Stromal cell of bone marrow (primary cell): ENCODE measurements around the gene SIGMAR1.
"Not testable (repeated sequence)": the region's sequence is repeated elsewhere in the genome, so short reads cannot be mapped to it uniquely, and the experiment has no call there.

Experiments
- DNase-seq: peaks from one replicate; pipeline ENCODE4 v3.0.0-alpha.2; 2012; ENCODE audit warnings: low read depth

Gene SIGMAR1

DNA sequence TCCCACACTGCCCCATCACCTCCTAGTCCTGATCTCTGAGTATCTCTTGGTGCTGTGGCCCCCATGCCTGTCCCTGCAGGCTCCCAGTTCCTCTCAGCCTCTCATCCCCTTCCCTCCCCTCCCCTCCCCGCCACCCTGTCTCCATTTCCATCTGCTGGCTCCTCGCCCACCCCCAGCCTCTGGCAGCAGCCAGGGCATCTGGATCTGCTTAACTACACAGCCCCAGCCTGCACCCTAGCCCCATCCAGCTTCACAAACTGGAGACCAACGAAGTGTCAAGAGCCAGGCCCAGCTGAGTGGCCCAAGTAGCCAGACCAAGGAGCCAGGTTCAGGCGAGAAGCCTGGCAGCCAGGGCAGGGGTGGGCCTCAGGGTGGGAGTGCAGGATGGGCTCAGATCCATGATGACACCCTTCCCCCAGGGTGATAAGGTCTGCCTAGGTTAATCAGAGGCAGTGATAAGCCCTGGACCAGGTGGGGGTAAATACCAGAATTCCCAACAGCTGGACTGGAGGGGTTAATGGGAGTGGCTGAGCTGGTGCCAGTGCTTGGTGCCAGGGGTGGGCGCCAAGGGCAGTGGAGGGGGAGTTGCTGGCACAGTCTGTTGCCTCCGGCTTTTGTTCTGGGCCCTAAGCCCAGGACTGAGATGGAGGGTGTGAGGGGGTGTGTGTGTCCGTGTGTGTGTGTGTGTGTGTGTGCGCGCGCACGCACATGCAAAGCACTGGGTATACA, 16.9 kb upstream of the SIGMAR1 start:
- no peak for DNase-seq

DNA sequence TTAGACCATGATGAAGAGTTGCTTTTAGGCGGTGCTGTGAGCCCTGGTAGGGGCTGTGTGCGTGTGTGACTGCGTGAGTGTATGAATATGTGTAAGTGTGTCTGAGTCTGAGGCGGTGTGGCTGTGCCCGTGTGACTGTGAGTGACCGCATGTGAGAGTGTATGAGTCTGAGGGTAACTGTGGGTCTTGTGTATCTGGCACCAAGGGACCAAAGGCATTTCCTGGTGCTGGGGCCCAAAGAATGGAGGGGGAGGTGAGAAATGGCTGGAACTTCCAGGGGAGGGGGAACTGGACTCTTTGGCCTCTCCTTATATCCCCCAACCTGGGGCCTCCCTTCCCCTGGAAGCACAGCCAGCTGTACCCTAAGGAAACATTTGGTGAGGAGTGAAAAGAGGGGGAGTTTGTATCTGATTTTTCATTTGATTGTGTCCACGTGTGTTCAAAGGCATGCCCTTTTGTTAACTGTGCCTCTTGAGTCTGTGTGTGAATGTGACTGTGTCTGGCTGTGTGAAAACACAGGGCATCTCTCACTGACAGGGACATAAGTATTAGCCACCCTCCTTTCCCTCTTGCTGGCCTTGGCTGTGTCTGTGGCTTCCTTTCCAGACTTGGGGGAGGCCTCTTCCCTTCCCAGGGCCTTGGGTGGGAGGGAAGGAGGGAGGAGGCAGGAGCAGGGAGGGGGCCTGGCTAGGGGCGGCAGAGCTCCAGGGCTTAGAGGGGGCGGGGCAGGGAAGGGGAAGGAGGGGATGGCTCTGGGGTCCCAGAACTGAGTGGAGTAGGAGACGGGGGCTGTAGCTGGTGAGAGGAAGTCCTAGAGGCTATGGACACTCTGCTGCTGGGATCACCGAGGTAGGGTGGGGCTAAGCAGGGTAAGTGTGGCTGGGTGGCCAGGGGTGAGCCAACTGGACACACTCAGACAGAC, 15.8 kb upstream of the SIGMAR1 start:
- DNase-seq = no peak

DNA sequence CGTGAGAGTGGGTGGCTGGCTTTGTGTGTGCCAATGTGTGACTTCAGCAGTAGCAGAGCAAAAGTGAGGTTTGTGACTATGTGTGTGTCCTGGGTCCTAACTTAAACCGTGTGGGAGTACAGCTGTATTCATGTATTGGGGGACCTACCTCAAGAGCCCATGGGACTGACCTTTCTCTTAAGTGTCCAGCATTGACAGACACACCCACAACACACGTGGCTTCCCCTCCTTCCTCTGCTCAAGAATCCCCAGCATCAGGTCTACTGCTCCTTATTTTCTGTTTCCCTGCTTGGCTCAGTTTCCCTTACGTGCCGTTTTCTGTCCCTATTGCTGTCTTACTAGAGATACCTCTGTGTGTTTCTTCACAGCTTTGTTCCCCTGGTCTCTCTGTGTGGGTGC, 15.0 kb upstream of the SIGMAR1 start:
- DNase-seq = no peak

DNA sequence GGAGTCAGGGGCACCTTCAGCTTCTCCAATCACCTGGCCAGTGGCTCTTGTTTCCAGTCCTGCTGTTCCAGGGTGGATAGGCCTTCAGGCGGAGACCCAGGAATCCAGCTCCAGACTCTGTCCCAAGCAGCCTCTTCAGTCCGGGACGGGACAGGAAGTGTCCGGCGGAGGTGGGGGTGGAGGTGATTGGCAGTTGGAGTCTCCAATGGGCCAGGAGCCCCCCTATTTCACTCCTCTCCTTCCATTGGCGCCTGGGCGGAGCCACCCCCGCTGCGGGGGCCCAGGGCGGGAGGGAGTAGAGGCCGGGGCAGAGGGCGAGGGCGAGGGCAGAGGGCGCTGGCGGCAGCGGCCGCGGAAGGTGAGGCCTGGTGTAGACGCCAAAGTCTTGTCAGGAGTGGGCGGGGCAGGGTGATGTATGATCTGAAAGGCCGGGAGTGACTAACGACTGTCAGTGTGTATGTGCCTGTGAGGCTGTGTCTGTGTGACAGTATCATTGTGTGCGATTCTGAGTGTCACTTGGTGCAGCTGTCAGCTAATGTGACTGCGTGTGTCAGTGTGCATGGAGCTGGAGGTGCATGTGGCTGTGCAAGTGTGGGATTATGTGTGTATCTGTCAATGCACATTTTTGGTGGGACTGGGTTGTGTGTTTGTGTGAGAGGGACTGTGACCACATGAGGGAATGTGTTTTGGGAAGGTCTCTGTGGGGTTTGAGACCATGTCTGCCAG, 14.5 kb upstream of the SIGMAR1 start, which contains the start of gene IL11RA:
Gene IL11RA, plus strand, starts transcription at position 310 of the 726 bp plus-strand sequence. CDS start 3,033 bp downstream, outside the sequence.
- peak; percentile 80 for DNase-seq

DNA sequence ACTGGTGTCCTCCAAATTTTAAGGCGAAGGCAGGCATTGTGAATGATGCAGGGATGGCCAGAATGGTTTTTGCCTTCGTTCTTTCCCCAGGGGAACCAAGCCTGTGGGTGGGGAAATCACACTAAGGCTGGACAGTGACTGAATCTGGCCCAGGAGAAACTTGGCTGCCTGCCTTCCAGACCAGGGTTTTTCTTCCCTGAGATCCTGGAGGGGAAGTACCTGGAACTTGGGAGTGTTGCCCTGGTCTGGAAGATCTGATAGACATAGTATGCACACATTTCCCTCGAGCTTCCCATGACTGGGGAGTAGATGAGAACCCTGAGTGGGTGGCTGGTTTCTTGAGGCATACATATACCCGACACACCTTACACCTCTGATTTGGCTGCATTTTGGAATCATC, 13.7 kb upstream of the SIGMAR1 start:
- DNase-seq = no peak

DNA sequence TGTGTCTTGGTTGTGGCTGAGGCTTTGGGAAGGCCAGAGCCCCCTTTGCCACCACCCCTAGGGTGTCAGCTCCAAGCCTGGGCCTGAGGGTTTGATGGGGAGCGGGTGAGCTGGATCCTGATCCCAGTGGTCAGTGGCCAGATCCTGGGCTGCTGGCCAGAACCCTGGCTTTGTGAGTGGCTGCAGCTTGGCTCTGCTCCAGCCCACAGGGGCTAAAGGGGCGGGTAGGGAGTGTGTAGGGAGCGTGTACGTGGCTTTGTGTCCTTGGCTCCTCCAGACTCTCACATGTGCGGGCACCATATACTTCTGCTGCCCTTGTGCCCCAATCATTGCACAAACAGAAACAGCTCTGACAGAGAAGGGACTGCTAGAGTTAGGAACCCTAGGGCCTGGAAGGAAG, 13.2 kb upstream of the SIGMAR1 start:
- DNase-seq = no peak

DNA sequence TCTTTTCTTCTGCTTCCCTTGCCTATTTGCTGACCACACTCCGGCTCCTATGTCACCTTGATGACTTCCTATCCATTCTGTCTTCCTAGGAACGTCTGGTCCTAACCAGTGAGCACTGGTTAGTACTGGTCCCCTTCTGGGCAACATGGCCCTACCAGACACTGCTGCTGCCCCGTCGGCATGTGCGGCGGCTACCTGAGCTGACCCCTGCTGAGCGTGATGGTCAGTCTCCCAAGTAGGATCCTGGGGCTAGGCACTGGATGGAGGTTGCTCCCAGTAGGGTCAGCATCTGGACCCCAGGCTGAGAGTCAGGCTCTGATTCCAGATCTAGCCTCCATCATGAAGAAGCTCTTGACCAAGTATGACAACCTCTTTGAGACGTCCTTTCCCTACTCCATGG, 11.1 kb upstream of the SIGMAR1 start:
- DNase-seq = no peak

DNA sequence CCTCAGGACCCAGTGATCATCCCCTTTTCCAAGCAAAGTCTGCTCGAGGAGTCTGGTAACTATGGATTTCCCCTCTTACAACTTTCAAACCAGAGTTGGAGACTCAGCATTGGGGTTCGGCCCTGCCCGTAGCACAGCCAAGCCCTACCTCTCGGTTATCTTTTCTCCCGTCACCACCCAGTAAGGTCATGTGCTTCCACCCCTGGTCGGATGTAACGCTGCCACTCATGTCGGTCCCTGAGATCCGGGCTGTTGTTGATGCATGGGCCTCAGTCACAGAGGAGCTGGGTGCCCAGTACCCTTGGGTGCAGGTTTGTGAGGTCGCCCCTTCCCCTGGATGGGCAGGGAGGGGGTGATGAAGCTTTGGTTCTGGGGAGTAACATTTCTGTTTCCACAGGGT, 10.1 kb upstream of the SIGMAR1 start:
- DNase-seq = no peak

DNA sequence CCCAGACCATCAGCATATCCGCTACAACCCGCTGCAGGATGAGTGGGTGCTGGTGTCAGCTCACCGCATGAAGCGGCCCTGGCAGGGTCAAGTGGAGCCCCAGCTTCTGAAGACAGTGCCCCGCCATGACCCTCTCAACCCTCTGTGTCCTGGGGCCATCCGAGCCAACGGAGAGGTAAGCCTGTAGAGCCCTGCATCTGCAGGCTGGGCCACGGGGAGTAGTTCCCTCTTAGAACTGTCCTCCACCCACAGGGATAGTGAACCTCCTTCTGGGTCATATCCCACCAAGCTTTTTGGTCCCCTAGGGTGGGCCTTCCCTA, 9.5 kb upstream of the SIGMAR1 start:
- DNase-seq = no peak

DNA sequence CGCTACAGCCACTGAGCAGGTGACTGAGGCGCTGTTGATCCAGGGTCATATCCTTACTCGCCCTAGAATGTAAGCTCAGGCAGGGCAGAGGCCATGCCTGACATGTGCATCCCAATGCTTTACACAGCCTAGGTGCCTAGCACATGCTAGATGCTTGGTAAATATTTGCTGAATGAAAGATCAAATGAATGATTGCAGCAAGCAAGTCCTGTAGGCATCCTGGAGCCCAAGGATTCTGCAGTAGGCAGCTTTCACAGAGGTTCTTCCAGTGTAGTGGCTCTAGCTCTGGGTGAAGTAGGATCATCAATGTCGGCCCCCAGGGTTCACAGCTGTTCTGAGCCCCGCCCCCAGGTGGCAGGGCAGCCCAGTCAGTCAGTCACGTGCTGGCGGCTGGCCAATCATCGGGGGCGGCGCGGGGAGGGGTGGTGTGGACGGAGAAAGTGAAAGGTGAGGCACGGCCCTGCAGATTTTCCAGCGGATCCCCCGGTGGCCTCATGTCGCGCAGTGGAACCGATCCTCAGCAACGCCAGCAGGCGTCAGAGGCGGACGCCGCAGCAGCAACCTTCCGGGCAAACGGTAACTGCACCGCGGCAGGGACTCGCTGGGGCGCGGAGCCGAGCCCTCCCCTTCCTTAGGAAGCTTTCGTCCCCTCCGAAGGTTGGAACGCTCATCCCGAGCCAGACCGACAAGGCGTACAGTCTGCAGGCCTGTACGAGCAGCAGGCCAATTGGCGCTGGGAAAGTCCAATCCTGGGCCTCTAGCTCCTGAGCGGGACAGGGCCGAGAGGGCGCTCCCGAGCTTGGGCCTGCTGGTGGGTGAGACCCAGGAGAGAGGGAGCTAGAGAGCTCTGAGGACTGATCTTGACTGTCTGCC, 8.9 kb upstream of the SIGMAR1 start, which contains the start of gene GALT:
Gene GALT, plus strand, starts transcription at position 465 of the 873 bp plus-strand sequence. Its CDS starts 30 bp downstream, at position 495.
- peak; percentile 67 for DNase-seq

DNA sequence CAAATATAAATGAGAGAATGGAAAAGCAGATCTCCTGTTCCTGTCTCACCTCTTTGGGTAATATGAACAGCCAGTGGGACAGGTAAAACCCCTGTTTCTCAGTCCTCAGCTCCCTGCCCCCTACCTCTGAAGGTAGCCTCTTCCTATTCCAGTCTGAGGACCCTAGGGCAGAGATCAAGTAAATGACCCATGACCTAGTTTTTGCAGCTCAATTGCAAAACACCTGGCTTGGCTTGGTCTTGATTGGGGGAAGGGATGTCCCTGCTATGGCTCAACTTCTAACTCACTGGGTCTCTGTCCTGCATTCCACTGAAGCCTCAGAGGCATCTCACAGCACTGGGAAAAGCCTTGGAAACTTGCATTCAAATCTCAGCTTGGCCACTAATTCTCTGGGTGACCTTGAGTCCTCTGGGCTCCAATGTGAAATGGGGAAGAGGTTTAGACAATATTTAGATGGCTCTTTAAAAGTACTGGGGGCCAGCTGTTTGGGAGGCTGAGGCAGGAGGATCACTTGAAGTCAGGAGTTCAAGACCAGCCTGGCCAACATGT, 7.3 kb upstream of the SIGMAR1 start:
- no peak for DNase-seq

DNA sequence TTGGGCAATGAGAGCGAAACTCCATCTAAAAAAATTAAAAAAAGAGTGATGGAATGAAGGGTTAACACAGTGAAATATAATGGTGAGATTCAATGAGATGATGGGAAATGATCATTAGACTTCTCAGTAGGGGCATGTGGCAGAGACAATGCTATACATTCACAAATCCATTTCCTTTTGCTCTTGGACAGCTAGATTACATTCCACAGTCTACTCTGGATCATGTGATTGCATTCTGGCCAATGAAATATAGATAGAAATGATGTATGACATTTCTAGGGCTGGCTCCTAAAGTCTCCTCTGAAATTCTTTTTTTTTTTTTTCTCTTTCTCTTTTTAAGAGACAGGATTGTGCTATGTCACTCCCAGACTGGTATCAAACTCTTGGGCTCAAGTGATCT, 5.1 kb upstream of the SIGMAR1 start:
- DNase-seq = no peak

DNA sequence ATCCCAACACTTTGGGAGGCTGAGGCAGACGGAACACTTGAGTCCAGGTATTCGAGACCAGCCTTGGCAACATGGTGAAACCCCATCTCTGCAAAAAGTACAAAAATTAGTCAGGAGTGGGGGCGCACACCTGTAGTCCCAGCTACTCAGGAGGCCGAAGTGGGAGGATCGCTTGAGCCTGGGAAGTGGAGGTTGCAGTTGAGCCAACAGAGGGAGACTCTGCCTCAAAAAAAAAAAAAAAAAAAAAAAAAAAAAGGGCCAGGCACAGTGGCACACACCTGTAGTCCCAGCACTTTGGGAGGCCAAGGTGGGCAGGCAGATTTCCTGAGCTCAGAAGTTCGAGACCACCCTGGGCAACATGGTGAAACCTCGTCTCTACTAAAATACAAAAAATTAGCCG, 1.7 kb upstream of the SIGMAR1 start:
- not testable (repeated sequence) for DNase-seq

DNA sequence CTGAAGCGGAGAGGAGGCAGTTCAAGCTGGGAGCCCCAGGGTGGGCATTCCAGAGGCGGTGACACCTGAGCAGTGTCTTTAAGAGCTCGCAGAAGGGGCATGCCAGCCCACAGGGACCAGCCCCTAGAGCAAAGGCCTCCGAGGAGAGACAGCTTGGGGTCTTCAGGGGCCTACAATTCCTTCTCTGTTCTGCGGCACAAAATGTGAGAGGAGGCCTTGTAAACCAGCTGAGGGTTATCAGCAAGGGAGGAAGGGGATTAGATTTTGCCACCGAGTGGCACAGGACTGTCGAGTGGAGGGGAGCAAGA, 505 bp upstream of the SIGMAR1 start:
- DNase-seq = no peak

DNA sequence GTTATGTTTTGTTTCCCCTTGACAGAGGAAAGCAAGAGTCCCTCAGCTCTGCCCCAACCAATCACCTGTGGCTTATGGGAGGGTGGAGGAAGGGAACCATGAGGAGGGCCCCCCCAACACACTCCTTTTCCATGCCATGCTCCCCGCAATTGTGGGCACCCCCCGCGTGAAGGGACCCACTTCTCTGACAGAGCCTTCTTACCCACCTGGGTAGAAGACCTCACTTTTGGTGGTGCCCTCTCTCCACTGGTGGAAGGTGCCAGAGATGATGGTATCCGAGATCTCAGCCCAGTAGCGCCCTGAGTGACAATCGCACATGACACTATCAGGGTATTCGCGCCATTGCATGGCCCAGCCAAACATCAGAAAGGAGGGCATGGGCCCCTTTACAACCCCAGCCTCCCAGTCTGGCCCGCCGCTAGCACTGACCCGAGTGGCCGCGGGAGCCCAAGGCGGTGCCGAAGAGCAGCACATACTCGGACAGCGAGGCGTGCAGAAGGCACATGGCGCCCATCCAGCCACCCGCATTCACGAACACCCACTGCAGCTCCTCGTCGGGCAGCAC, 714 bp downstream of the SIGMAR1 start:
- DNase-seq = no peak

DNA sequence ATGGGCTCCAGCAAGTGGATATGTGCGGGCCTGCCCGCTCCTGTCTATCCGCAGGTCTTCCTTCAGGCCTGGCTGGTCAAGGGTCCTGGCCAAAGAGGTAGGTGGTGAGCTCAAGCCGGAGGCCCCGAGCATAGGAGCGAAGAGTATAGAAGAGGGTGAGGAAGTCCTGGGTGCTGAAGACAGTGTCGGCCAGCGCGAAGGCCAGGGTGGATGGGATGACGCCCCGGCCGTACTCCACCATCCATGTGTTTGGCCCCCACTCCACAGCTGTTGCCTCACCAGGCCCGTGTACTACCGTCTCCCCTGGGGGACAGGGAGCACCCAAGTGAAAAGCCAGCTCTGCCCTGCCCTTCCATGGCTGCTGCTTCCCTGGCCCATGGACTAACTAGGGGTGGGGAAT, 2.0 kb downstream of the SIGMAR1 start:
- DNase-seq = no peak

DNA sequence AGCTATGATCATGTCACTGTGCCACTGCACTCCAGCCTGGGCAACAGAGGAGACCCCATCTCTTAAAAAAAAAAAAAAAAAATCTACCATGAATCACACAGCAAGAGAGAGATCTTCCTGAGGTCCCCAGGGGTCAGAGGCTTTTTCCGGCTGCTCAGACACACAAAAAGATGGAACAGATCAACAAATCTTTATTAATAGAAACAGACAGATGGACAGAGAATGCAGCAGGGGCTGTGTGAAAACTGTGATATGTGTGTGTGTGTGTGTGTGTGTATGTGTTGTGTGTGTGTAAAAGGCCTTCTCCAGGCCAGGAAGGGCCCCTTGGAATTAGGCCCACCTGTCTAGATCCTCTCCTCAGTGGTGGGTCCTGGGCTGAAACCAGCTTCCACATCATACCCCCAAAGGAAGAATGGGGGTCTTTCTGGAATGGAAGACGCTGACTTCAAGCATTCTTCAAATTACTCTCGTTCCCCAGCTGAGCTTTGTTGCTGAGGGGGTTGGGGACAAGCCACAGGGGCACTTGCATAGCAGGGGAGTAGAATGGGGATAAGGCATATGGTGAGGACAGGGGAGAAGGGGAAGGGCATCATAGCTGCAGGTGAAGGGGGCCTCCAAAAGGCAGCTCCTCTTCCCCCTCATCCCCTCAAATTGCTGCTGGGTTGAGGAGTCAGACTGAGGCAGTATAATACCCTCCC, 2.9 kb downstream of the SIGMAR1 start:
- no peak for DNase-seq

DNA sequence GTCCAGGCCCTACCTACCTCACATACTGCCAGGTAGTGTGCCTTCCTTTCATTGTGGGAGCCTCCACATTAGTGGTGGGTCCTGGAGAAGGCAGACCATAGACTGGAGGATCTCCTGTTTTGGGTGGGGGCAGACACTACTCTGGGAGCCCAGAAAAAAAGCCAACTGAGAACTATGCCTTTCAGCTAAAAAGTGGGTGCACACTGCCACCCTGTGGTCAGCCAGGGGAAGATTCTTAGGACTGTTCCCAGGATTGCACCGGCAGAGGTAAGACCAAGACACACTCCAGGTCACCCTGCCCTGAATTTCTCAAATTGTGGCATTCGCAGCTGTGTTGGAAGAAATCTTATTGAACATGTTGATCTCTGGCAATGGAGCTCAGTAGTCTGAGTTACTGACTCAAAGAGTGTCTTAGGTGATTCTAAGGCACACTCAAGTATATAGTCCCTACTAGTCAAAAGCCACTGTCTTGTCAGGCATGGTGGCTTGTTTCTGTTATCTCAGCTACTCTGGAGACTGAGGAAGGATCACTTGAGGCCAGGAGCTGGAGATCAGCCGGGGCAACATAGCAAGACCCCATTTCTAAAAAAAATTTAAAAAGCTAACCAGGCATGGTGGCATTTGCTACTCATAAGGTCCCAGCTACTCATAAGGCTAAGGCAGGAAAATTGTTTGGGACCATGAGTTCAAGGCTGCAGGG, 3.6 kb downstream of the SIGMAR1 start:
- no peak for DNase-seq

DNA sequence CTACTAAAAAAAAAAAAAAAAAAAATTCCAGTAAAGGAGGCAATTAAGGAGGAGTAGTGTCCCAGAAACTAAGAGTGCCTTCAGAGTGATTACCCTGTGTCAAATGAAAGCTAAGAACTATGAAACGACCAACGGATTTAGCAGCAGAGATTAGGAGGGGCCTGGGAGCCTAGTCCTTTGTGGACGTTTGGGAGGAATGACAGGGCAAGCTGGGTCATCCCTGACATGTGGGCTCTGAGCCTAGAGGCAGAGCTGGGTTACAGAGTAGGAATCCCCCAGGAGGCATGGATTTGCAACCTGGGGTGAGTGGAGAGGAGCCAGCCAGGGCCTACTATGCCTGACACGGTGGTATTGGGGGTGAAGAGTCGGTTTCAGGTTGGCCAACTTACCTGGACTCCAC, 4.4 kb downstream of the SIGMAR1 start:
- DNase-seq = no peak
